B cell (primary cell): ENCODE measurements around the gene SNTG2.

Source experiments
- EZH2 ChIP-seq: IDR thresholded peaks from 2 replicates; pipeline ENCODE4 v1.6.1; 2012; ENCODE audit warnings: borderline replicate concordance, low read depth, mild to moderate bottlenecking, moderate library complexity, low read length; ENCODE audit not compliant: insufficient read depth, poor library complexity, severe bottlenecking
- TF ChIP-seq, protein P1 (sequence below): fragments of 200-600 bp; IDR thresholded peaks from one replicate; pipeline ENCODE4 v1.8.0; 2022; ENCODE audit warnings: antibody characterized with exemption, mild to moderate bottlenecking

DNA sequence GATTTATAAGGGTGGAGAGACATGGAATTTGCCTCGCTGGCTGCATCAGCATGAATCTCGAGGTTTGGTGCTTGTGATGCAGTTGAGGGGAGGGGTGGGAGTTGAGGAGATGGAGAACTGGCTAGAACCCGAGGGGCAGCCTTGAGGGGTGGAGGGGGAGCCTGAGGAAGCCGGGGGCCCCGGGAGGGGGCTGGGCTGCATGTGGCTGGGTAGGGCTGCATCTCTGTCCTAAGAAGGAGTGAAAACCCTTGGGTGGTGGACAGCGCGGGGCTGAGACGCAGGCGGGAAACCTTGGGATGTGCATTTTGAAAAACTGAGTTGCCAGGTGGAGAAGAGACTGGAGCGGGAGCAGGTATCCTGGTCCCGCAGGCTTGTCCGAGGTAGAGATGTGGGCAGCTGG is 64.2 kb downstream of the SNTG2 start:
- TF ChIP-seq, protein P1, sequence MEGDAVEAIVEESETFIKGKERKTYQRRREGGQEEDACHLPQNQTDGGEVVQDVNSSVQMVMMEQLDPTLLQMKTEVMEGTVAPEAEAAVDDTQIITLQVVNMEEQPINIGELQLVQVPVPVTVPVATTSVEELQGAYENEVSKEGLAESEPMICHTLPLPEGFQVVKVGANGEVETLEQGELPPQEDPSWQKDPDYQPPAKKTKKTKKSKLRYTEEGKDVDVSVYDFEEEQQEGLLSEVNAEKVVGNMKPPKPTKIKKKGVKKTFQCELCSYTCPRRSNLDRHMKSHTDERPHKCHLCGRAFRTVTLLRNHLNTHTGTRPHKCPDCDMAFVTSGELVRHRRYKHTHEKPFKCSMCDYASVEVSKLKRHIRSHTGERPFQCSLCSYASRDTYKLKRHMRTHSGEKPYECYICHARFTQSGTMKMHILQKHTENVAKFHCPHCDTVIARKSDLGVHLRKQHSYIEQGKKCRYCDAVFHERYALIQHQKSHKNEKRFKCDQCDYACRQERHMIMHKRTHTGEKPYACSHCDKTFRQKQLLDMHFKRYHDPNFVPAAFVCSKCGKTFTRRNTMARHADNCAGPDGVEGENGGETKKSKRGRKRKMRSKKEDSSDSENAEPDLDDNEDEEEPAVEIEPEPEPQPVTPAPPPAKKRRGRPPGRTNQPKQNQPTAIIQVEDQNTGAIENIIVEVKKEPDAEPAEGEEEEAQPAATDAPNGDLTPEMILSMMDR, result no peak
- no peak for TF ChIP-seq EZH2
